Endodermal cell (in vitro differentiated cells): ENCODE data around the gene CCND2. TPM values are rescaled to one million over a fixed set of nuclear protein-coding genes. Genes with fewer than 3 reads are reported as not detected.

Experiments used
- DNase-seq: peaks from one replicate; pipeline ENCODE4 v3.0.0-alpha.2; 2017
- H3K27ac ChIP-seq: 2 replicates; pipeline ENCODE4 v1.5.1; 2013; ENCODE audit warnings: mild to moderate bottlenecking, low read depth, low read length, moderate library complexity
- H3K27me3 ChIP-seq: 2 replicates; pipeline ENCODE4 v1.6.1; 2013; ENCODE audit warnings: mild to moderate bottlenecking, low read length, moderate library complexity; ENCODE audit not compliant: insufficient read depth, control insufficient read depth, poor library complexity, severe bottlenecking
- H3K36me3 ChIP-seq: 2 replicates; pipeline ENCODE4 v1.7.0; 2013; ENCODE audit warnings: mild to moderate bottlenecking, low read length, moderate library complexity; ENCODE audit not compliant: control insufficient read depth, insufficient read depth
- H3K4me1 ChIP-seq: one replicate; pipeline ENCODE4 v1.7.0; 2013; ENCODE audit warnings: low read length; ENCODE audit not compliant: control insufficient read depth, insufficient read depth
- H3K4me3 ChIP-seq: 2 replicates; pipeline ENCODE4 v1.5.1; 2013; ENCODE audit warnings: mild to moderate bottlenecking, low read length, moderate library complexity
- H3K9ac ChIP-seq: 2 replicates; pipeline ENCODE4 v1.6.1; 2013; ENCODE audit warnings: mild to moderate bottlenecking, low read length, moderate library complexity; ENCODE audit not compliant: poor library complexity, severe bottlenecking; ENCODE audit errors: extremely low read depth
- H3K9me3 ChIP-seq: 2 replicates; pipeline ENCODE4 v1.6.1; 2013; ENCODE audit warnings: mild to moderate bottlenecking, low read length, moderate library complexity; ENCODE audit not compliant: control insufficient read depth
- H3K27ac Mint-ChIP-seq: 2 replicates; pipeline ENCODE4 v1.8.0; 2020; ENCODE audit warnings: mixed read lengths
- H3K27me3 Mint-ChIP-seq: 2 replicates; pipeline ENCODE4 v1.8.0; 2021; ENCODE audit warnings: mild to moderate bottlenecking, mixed read lengths; ENCODE audit not compliant: insufficient read depth
- H3K36me3 Mint-ChIP-seq: 2 replicates; pipeline ENCODE4 v1.8.0; 2020; ENCODE audit warnings: low read depth, mixed read lengths
- H3K4me1 Mint-ChIP-seq: 2 replicates; pipeline ENCODE4 v1.8.0; 2020; ENCODE audit warnings: mixed read lengths
- H3K4me3 Mint-ChIP-seq: 2 replicates; pipeline ENCODE4 v1.8.0; 2020; ENCODE audit warnings: mild to moderate bottlenecking, moderate library complexity, mixed read lengths
- H3K9me3 Mint-ChIP-seq: 2 replicates; pipeline ENCODE4 v1.8.0; 2020; ENCODE audit warnings: mild to moderate bottlenecking, mixed read lengths
- WGBS, 2 experiments: methylation state at CpG; one replicate each; pipeline versions ENCODE4 v1.1.5 to v1.1.7; 2013; ENCODE audit warnings: missing lambda C conversion rate in 2 of 2, mixed read lengths in 1 of 2; ENCODE audit not compliant: insufficient coverage in 1 of 2, insufficient read length in 1 of 2; 5-methylcytosine and 5-hydroxymethylcytosine counted together
- total RNA-seq, 2 donors: library from RNA; stranded (reverse); fragmentation: NEBNext Ultra II Directional in 1 of 2; extraction: Animal tissue kit (Norgen Biotek cat#: 25700) in 1 of 2; gene quantifications; 2 replicates in 1 of 2; 3 replicates in 1 of 2; pipeline ENCODE4 v1.2.1, GENCODE V29; 2021
- TF ChIP-seq, protein P1 (sequence below): fragments of 200-600 bp; sonication (generic); conservative IDR thresholded peaks from 2 replicates; pipeline ENCODE4 v1.5.0; 2021; ENCODE audit warnings: antibody characterized with exemption, mild to moderate bottlenecking

CCND2 gene
- total RNA-seq, 2 donors from 2014 or later = 286 to 362 TPM

DNA sequence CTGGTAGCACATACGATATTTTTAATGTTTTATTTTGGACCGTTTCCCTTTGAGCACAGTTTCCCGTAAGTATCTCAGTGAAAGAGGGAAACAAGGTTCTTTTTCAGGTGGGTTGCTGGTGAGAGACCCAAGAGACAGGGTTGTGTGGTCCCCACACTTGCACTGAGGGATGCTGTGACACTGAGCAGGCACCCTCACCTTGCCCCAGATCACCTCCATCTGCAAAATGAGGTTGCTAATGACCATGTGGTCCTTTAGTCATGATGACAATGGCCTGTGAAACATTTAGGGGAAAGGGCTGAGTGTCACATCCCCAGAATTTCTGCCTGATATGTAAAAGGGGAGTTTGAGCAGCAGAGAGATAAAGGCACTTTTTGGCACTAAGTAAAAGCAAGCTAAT, 4.3 kb downstream of the CCND2 start:
- Histone ChIP-seq H3K4me1 (peaks cover 22% of the 10 kb centered on the region), H3K27me3 (peaks cover 21% of the 10 kb centered on the region), H3K4me3 (no peak overlapping the region), H3K9ac (no peak overlapping the region), H3K36me3 (peaks cover 46% of the 10 kb centered on the region), H3K9me3 (no peaks in the 10 kb centered on the region), H3K27ac (no peak overlapping the region)
- Mint-ChIP-seq H3K4me1 (peaks cover 41% of the 10 kb centered on the region), H3K9me3 (no peaks in the 10 kb centered on the region), H3K27ac (no peak overlapping the region), H3K4me3 (no peak overlapping the region), H3K36me3 (peaks cover 69% of the 10 kb centered on the region), H3K27me3 (peaks cover 30% of the 10 kb centered on the region)
- TF ChIP-seq, protein P1, sequence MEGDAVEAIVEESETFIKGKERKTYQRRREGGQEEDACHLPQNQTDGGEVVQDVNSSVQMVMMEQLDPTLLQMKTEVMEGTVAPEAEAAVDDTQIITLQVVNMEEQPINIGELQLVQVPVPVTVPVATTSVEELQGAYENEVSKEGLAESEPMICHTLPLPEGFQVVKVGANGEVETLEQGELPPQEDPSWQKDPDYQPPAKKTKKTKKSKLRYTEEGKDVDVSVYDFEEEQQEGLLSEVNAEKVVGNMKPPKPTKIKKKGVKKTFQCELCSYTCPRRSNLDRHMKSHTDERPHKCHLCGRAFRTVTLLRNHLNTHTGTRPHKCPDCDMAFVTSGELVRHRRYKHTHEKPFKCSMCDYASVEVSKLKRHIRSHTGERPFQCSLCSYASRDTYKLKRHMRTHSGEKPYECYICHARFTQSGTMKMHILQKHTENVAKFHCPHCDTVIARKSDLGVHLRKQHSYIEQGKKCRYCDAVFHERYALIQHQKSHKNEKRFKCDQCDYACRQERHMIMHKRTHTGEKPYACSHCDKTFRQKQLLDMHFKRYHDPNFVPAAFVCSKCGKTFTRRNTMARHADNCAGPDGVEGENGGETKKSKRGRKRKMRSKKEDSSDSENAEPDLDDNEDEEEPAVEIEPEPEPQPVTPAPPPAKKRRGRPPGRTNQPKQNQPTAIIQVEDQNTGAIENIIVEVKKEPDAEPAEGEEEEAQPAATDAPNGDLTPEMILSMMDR = no peak
- WGBS, 2 experiments = 88 to 94% methylated on average over 2 to 3 of the region's 3 CpGs
- DNase-seq = no peak

DNA sequence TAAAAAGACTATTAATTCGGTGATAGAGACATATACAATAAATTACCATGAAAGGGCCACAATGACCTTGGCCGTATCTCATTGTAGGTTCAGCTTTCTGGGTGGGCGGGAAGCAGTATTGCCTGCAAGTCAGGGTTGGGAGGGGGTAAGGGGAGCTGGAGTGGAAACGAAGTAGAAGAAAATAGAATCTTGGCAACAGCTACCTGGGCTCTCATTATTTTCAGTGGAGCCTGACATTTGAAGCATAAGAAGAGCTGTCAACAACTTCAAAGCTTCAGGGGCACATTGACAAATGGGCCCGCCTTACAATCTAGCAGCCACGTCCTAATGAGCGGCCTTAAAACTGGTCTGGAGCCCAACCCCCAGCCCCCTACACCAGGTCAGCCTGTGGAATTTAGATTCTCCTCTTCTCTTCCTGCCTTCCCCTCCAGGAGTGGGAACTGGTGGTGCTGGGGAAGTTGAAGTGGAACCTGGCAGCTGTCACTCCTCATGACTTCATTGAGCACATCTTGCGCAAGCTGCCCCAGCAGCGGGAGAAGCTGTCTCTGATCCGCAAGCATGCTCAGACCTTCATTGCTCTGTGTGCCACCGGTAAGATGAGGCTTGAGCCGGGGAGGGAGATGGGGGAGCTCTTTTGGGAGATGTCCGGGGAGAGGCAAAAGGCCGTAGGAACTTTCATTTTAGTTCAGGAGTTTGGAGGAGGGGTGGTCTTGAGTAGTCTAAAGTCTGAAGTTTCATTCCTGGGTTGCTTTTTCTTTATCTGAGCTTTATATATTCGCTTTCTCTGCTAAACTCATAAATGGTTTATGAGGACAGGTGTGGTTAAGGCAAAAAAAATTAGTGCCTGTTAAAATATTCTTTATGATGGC, 5.0 kb downstream of the CCND2 start:
- TF ChIP-seq, protein P1 = no peak
- H3K36me3 Mint-ChIP-seq = peaks cover 75% of the 10 kb centered on the region
- 88 to 90% methylated on average over 6 to 15 of the region's 15 CpGs for WGBS, 2 experiments

DNA sequence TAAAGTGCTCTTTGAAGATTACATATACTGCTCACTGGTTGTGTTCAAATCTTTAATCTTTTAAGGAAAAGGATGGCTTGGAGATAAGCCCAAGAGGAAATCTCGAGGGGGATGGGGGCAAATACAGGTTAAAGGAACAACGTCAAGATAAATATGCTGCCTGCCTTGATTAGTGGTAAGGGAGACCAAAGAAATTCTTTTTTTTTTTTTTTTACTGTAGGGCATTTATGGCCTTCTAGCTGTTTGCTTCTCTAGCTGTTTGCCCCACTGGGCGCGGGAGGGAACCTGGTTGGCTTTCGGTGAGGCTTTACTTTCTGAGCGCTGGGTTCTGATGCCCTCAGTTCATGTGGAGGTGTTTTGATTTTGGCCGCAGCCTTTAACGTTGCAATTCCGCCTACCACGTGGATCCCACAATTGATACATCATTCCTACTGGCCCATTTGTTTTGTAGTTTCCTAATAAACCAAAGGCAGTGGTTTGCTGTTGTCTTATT, 5.7 kb downstream of the CCND2 start:
- Mint-ChIP-seq H3K36me3 (peaks cover 82% of the 10 kb centered on the region), H3K4me1 (peaks cover 39% of the 10 kb centered on the region), H3K27me3 (peaks cover 18% of the 10 kb centered on the region), H3K27ac (no peak overlapping the region), H3K9me3 (no peaks in the 10 kb centered on the region), H3K4me3 (peak overlapping the region; percentile 23)
- Histone ChIP-seq H3K4me1 (peaks cover 22% of the 10 kb centered on the region), H3K9me3 (no peaks in the 10 kb centered on the region), H3K27ac (no peak overlapping the region), H3K36me3 (peaks cover 54% of the 10 kb centered on the region), H3K9ac (no peak overlapping the region), H3K27me3 (peaks cover 9% of the 10 kb centered on the region), H3K4me3 (no peak overlapping the region)
- TF ChIP-seq, protein P1 = no peak
- 90% methylated on average over 4 to 10 of the region's 10 CpGs for WGBS, 2 experiments
- peak; percentile 40 for DNase-seq

More for the DNA sequence above, 5.0 kb downstream of the CCND2 start:
- H3K27ac Mint-ChIP-seq = peak overlapping the region; percentile 33
- no peak overlapping the region for H3K9ac ChIP-seq
- no peak for DNase-seq
- H3K9me3 ChIP-seq = no peaks in the 10 kb centered on the region
- H3K4me1 Mint-ChIP-seq = peaks cover 37% of the 10 kb centered on the region
- peak overlapping the region; percentile 23 for H3K4me3 Mint-ChIP-seq
- H3K9me3 Mint-ChIP-seq = no peaks in the 10 kb centered on the region
- H3K4me1 ChIP-seq = peaks cover 22% of the 10 kb centered on the region
- H3K4me3 ChIP-seq = no peak overlapping the region
- H3K36me3 ChIP-seq = peaks cover 54% of the 10 kb centered on the region
- H3K27me3 Mint-ChIP-seq = peaks cover 23% of the 10 kb centered on the region
- H3K27ac ChIP-seq = no peak overlapping the region
- peaks cover 14% of the 10 kb centered on the region for H3K27me3 ChIP-seq
